IMR-90 (cell line): Measurements from ENCODE around the gene EXOC1L. TPM values are rescaled to one million over a fixed set of nuclear protein-coding genes. Genes with fewer than 3 reads are reported as not detected.

Experiments used
- ATAC-seq: fragments of 200-7000 bp; cut with Tn5 transposase; 2 replicates; pipeline ENCODE4 v1.9.1; 2020; ENCODE audit warnings: low read depth, mild to moderate bottlenecking, moderate library complexity
- BruUV-seq: library from RNA; stranded (reverse); fragments of 400-500 nt; replicated peaks from 2 replicates; lab custom pipeline; 2021; lab: Mats Ljungman, UMichigan
- CTCF ChIA-PET: fragments of 300-600 bp; formaldehyde crosslinking; extraction: SDS; loops from one replicate; lab custom pipeline; 2021; ENCODE audit warnings: antibody characterized with exemption; lab: Yijun Ruan, JAX
- POLR2A ChIA-PET: fragments of 300-600 bp; sonication (Branson Sonifier 250); formaldehyde crosslinking; loops from one replicate; lab custom pipeline; 2022; ENCODE audit warnings: antibody characterized with exemption; ENCODE audit not compliant: unreplicated experiment; lab: Charles Lee
- DNase-seq: peaks from one replicate; pipeline ENCODE4 v3.0.0; 2013
- H2AFZ ChIP-seq: replicated peaks from 2 replicates; pipeline ENCODE3; 2013; ENCODE audit warnings: low read length, mild to moderate bottlenecking; ENCODE audit not compliant: poor library complexity
- H2AK5ac ChIP-seq: 2 replicates; pipeline ENCODE4 v1.6.1; 2013; ENCODE audit warnings: low read depth, low read length, inconsistent platforms
- H2AK9ac ChIP-seq: replicated peaks from 2 replicates; pipeline ENCODE3; 2013; ENCODE audit warnings: mild to moderate bottlenecking, low read depth, low read length, moderate library complexity; ENCODE audit not compliant: poor library complexity
- H2BK120ac ChIP-seq: 2 replicates; pipeline ENCODE4 v1.6.1; 2013; ENCODE audit warnings: low read depth, low read length, inconsistent platforms
- H2BK15ac ChIP-seq: 3 replicates; pipeline ENCODE4 v1.6.1; 2013; ENCODE audit warnings: low read depth, low read length, inconsistent platforms
- H2BK20ac ChIP-seq: 2 replicates; pipeline ENCODE4 v1.6.1; 2013; ENCODE audit warnings: low read depth, mild to moderate bottlenecking, inconsistent platforms, low read length, moderate library complexity
- H2BK5ac ChIP-seq: 2 replicates; pipeline ENCODE4 v1.6.1; 2013; ENCODE audit warnings: mild to moderate bottlenecking, low read depth, low read length, inconsistent platforms; ENCODE audit not compliant: poor library complexity, severe bottlenecking
- H3K14ac ChIP-seq: replicated peaks from 2 replicates; pipeline ENCODE4 v1.6.1; 2013; ENCODE audit warnings: low read depth, low read length, inconsistent platforms
- H3K18ac ChIP-seq: 2 replicates; pipeline ENCODE4 v1.6.1; 2013; ENCODE audit warnings: low read depth, low read length, control low read depth
- H3K23ac ChIP-seq: 2 replicates; pipeline ENCODE4 v1.6.1; 2013; ENCODE audit warnings: low read depth, low read length, inconsistent platforms
- H3K27ac ChIP-seq: 2 replicates; pipeline ENCODE4 v1.5.1; 2013; ENCODE audit warnings: mild to moderate bottlenecking, control low read depth, low read length; ENCODE audit not compliant: insufficient read depth
- H3K27me3 ChIP-seq: 2 replicates; pipeline ENCODE4 v1.6.1; 2013; ENCODE audit warnings: low read length; ENCODE audit not compliant: control insufficient read depth, insufficient read depth
- H3K36me3 ChIP-seq: 2 replicates; pipeline ENCODE4 v1.6.1; 2013; ENCODE audit warnings: low read length, mixed read lengths; ENCODE audit not compliant: control insufficient read depth, insufficient read depth
- H3K4ac ChIP-seq: 2 replicates; pipeline ENCODE4 v1.6.1; 2013; ENCODE audit warnings: low read depth, low read length, inconsistent platforms
- H3K4me1 ChIP-seq: 2 replicates; pipeline ENCODE4 v1.6.1; 2013; ENCODE audit warnings: low read length, mixed read lengths; ENCODE audit not compliant: control insufficient read depth, insufficient read depth
- H3K4me2 ChIP-seq: 2 replicates; pipeline ENCODE4 v1.6.1; 2013; ENCODE audit warnings: low read depth, mild to moderate bottlenecking, control low read depth, low read length, moderate library complexity
- H3K4me3 ChIP-seq: 2 replicates; pipeline ENCODE4 v1.5.1; 2013; ENCODE audit warnings: low read depth, mild to moderate bottlenecking, control low read depth, low read length, moderate library complexity; ENCODE audit not compliant: insufficient read depth
- H3K56ac ChIP-seq: 2 replicates; pipeline ENCODE4 v1.6.1; 2013; ENCODE audit warnings: low read length, inconsistent platforms; ENCODE audit not compliant: insufficient read depth; ENCODE audit errors: extremely low read depth
- H3K79me1 ChIP-seq, 2 experiments: 2 replicates each; pipeline ENCODE4 v1.6.1; 2013; ENCODE audit warnings: low read length in 2 of 2, inconsistent platforms in 1 of 2, low read depth in 1 of 2
- H3K9ac ChIP-seq: 2 replicates; pipeline ENCODE4 v1.6.1; 2013; ENCODE audit warnings: low read depth, low read length, control low read depth
- H3K9me1 ChIP-seq: 2 replicates; pipeline ENCODE4 v1.6.1; 2013; ENCODE audit warnings: low read length, inconsistent platforms; ENCODE audit not compliant: insufficient read depth
- H3K9me3 ChIP-seq: 2 replicates; pipeline ENCODE4 v1.6.1; 2013; ENCODE audit warnings: low read length; ENCODE audit not compliant: control insufficient read depth, insufficient read depth
- H4K20me1 ChIP-seq: 2 replicates; pipeline ENCODE4 v1.6.1; 2013; ENCODE audit warnings: low read length, inconsistent platforms; ENCODE audit not compliant: insufficient read depth
- H4K5ac ChIP-seq: 2 replicates; pipeline ENCODE4 v1.6.1; 2013; ENCODE audit warnings: mild to moderate bottlenecking, low read depth, low read length, control low read depth
- H4K8ac ChIP-seq, 2 experiments: 2 replicates each; pipeline ENCODE4 v1.6.1; 2013; ENCODE audit warnings: low read depth in 2 of 2, low read length in 2 of 2, control low read depth in 1 of 2, inconsistent platforms in 1 of 2
- H4K91ac ChIP-seq: 2 replicates; pipeline ENCODE4 v1.6.1; 2013; ENCODE audit warnings: low read depth, low read length, inconsistent platforms; ENCODE audit not compliant: insufficient read depth
- BHLHE40 ChIP-seq: fragments of 150-350 bp; IDR thresholded peaks from 2 replicates; pipeline ENCODE4 v1.6.1; 2016; ENCODE audit warnings: mild to moderate bottlenecking, low read depth, low read length
- CEBPB ChIP-seq: IDR thresholded peaks from 2 replicates; pipeline ENCODE4 v1.6.1; 2012; ENCODE audit warnings: low read depth, low read length, improper control_type of control experiment
- CHD1 ChIP-seq: IDR thresholded peaks from 2 replicates; pipeline ENCODE4 v1.6.1; 2012; ENCODE audit warnings: low read depth, low read length, improper control_type of control experiment
- CTCF ChIP-seq: conservative IDR thresholded peaks from 2 replicates; pipeline ENCODE4 v1.5.1; 2012; ENCODE audit warnings: mild to moderate bottlenecking, low read depth, low read length, improper control_type of control experiment
- ELK1 ChIP-seq: fragments of 150-350 bp; IDR thresholded peaks from 2 replicates; pipeline ENCODE4 v1.6.1; 2016; ENCODE audit warnings: low read depth, mild to moderate bottlenecking, low read length, moderate library complexity, borderline replicate concordance
- FOS ChIP-seq: fragments of 150-350 bp; IDR thresholded peaks from 2 replicates; pipeline ENCODE4 v1.6.1; 2016; ENCODE audit warnings: low read depth, low read length
- MAFK ChIP-seq: IDR thresholded peaks from 2 replicates; pipeline ENCODE4 v1.6.1; 2012; ENCODE audit warnings: low read depth, low read length, improper control_type of control experiment
- MAZ ChIP-seq: IDR thresholded peaks from 2 replicates; pipeline ENCODE4 v1.6.1; 2012; ENCODE audit warnings: low read depth, mild to moderate bottlenecking, low read length, improper control_type of control experiment, moderate library complexity, borderline replicate concordance
- MXI1 ChIP-seq: IDR thresholded peaks from 2 replicates; pipeline ENCODE4 v1.6.1; 2012; ENCODE audit warnings: low read depth, mild to moderate bottlenecking, low read length, moderate library complexity, borderline replicate concordance
- NFE2L2 ChIP-seq: fragments of 150-350 bp; IDR thresholded peaks from 2 replicates; pipeline ENCODE4 v1.6.1; 2016; ENCODE audit warnings: low read depth, mild to moderate bottlenecking, low read length
- POLR2A ChIP-seq: IDR thresholded peaks from 2 replicates; pipeline ENCODE4 v1.6.1; 2012; ENCODE audit warnings: mild to moderate bottlenecking, low read depth, low read length
- RAD21 ChIP-seq: IDR thresholded peaks from 2 replicates; pipeline ENCODE4 v1.6.1; 2012; ENCODE audit warnings: low read length, improper control_type of control experiment
- RCOR1 ChIP-seq: IDR thresholded peaks from 2 replicates; pipeline ENCODE4 v1.6.1; 2012; ENCODE audit warnings: mild to moderate bottlenecking, low read length, improper control_type of control experiment; ENCODE audit not compliant: insufficient replicate concordance
- RFX5 ChIP-seq: IDR thresholded peaks from 2 replicates; pipeline ENCODE4 v1.8.0; 2012; ENCODE audit warnings: low read depth, mild to moderate bottlenecking, low read length, moderate library complexity
- SMC3 ChIP-seq: fragments of 150-350 bp; IDR thresholded peaks from 2 replicates; pipeline ENCODE4 v1.6.1; 2016; ENCODE audit warnings: low read depth, mild to moderate bottlenecking, antibody characterized with exemption, low read length, moderate library complexity
- USF2 ChIP-seq: fragments of 150-350 bp; IDR thresholded peaks from 2 replicates; pipeline ENCODE4 v1.6.1; 2017; ENCODE audit warnings: mild to moderate bottlenecking, antibody characterized with exemption, low read length, low read depth
- dilution Hi-C: fragments of 300-500 bp; cut with HindIII; formaldehyde crosslinking; loops from one replicate; pipeline ENCODE4 v1.14.3; 2018; ENCODE audit warnings: low sequenced_read_pairs; ENCODE audit not compliant: unreplicated experiment
- in situ Hi-C: fragments of 300-500 bp; cut with MboI; formaldehyde crosslinking; loops from 3 replicates; pipeline ENCODE4 v1.14.3; 2019; ENCODE audit warnings: low sequenced_read_pairs, inconsistent platforms, mixed read lengths
- intact Hi-C: fragments of 100-400 bp; cut with micrococcal nuclease; formaldehyde crosslinking; loops from 2 replicates; pipeline ENCODE4 v1.10.0; 2022
- polyA plus RNA-seq, 3 experiments: library from polyadenylated mRNA; depleted of rRNA; stranded (reverse); fragments of >200 nt; gene quantifications; 2 replicates each; pipeline ENCODE4 v1.2.3, GENCODE V29; 2012; ENCODE audit warnings: low replicate concordance in 1 of 3
- total RNA-seq: library from RNA; depleted of rRNA; stranded (reverse); fragments of >200 nt; gene quantifications from 2 replicates; pipeline ENCODE4 v1.2.3, GENCODE V29; 2012

EXOC1L gene
- total and polyA plus RNA-seq, 2 of the 4 experiments (the other 2 are of a cell fraction), result not detected

GRCh38 chr4:55826986-55827385 is 7.4 kb downstream of the EXOC1L start:
- in situ Hi-C loops, result no loop called here
- Histone ChIP-seq H3K23ac (no peak overlapping the region), H4K8ac (no peak overlapping the region), H2BK5ac (no peak overlapping the region), H3K4me1 (no peaks in the 10 kb centered on the region), H4K91ac (no peak overlapping the region), H3K79me1 (no peaks in the 10 kb centered on the region), H2AK5ac (no peak overlapping the region), H3K14ac (no peak overlapping the region), H4K20me1 (no peaks in the 10 kb centered on the region), H3K4ac (no peak overlapping the region), H3K4me2 (no peak overlapping the region), H3K18ac (no peak overlapping the region), H3K36me3 (no peaks in the 10 kb centered on the region), H3K27me3 (peaks cover 2% of the 10 kb centered on the region; the same call in 1 of the 2 replicates), H3K4me3 (no peak overlapping the region), H3K56ac (no peak overlapping the region), H3K9me3 (no peaks in the 10 kb centered on the region), H2BK15ac (no peak overlapping the region), H3K9me1 (no peaks in the 10 kb centered on the region), H4K5ac (no peak overlapping the region), H2AFZ (no peak overlapping the region), H3K9ac (no peak overlapping the region), H3K27ac (no peak overlapping the region), H2BK20ac (no peak overlapping the region), H2AK9ac (no peak overlapping the region), H2BK120ac (no peak overlapping the region)
- DNase-seq, result no peak
- TF ChIP-seq NFE2L2 (no peak), FOS (no peak), RCOR1 (no peak), MAFK (no peak), CHD1 (no peak), POLR2A (no peak), RAD21 (no peak), BHLHE40 (no peak), ELK1 (no peak), CEBPB (no peak), RFX5 (no peak), MAZ (no peak), MXI1 (no peak), CTCF (no peak), USF2 (no peak), SMC3 (no peak)
- intact Hi-C loops, result no loop called here
- dilution Hi-C loops, result no loop called here
- ATAC-seq, result no peak
- no TSS peak for BruUV-seq
- ChIA-PET POLR2A (no interaction called here), CTCF (no interaction called here)
